GM12878 (cell line): ENCODE data around the gene PNPLA8. TPM values are rescaled to one million over a fixed set of nuclear protein-coding genes. Genes with fewer than 3 reads are reported as not detected.

Experiments
- ATAC-seq: fragments of 200-7000 bp; cut with Tn5 transposase; 3 replicates; pipeline ENCODE4 v1.9.1; 2020; ENCODE audit warnings: mild to moderate bottlenecking, moderate library complexity
- BruUV-seq: library from RNA; stranded (reverse); fragments of 400-500 nt; replicated peaks from 2 replicates; lab custom pipeline; 2021; lab: Mats Ljungman, UMichigan
- CTCF ChIA-PET: fragments of 300-600 bp; sonication (Branson Sonifier 250); formaldehyde crosslinking; extraction: SDS; loops from one replicate; lab custom pipeline; 2021; ENCODE audit warnings: inconsistent platforms; lab: Yijun Ruan, JAX
- POLR2A ChIA-PET: fragments of 350-600 bp; formaldehyde crosslinking; extraction: SDS; loops from one replicate; lab custom pipeline; 2021; ENCODE audit warnings: inconsistent platforms; lab: Charles Lee
- RAD21 ChIA-PET: fragments of 300-600 bp; sonication (Branson Sonifier 250); formaldehyde crosslinking; loops from one replicate; lab custom pipeline; 2023; ENCODE audit warnings: antibody characterized with exemption; ENCODE audit not compliant: unreplicated experiment; lab: Charles Lee
- SMC1A ChIA-PET: fragments of 300-600 bp; sonication (Branson Sonifier 250); formaldehyde crosslinking; loops from one replicate; lab custom pipeline; 2023; ENCODE audit not compliant: unreplicated experiment, uncharacterized antibody; lab: Charles Lee
- DNase-seq: peaks from one replicate; pipeline ENCODE4 v3.0.0-alpha.2; 2011; ENCODE audit warnings: low read depth, low spot score
- FAIRE-seq: peaks from 3 replicates; lab custom pipeline; 2011; peaks lifted over from hg19 to GRCh38; lab: Jason Lieb, UNC
- H2AFZ ChIP-seq: 2 replicates; pipeline ENCODE4 v1.6.0; 2011; ENCODE audit warnings: low read depth, low read length, control low read depth; ENCODE audit not compliant: control insufficient read depth
- H3K27ac ChIP-seq: 2 replicates; pipeline ENCODE4 v1.5.1; 2011; ENCODE audit warnings: control low read depth; ENCODE audit not compliant: control insufficient read depth, insufficient read depth
- H3K27me3 ChIP-seq, 2 experiments: replicated peaks in 1 of 2; 2 replicates each; pipeline versions ENCODE4 v1.6.0 to v1.6.1; 2011; ENCODE audit warnings: low read length in 1 of 2; ENCODE audit not compliant: control insufficient read depth in 2 of 2, insufficient read depth in 2 of 2
- H3K36me3 ChIP-seq, 2 experiments: 2 replicates each; pipeline ENCODE4 v1.5.1; 2011; ENCODE audit warnings: low read length in 1 of 2; ENCODE audit not compliant: control insufficient read depth in 2 of 2, insufficient read depth in 2 of 2
- H3K4me1 ChIP-seq: 2 replicates; pipeline ENCODE4 v1.6.1; 2011; ENCODE audit warnings: mild to moderate bottlenecking, low read length, moderate library complexity, mixed read lengths; ENCODE audit not compliant: control insufficient read depth, insufficient read depth
- H3K4me2 ChIP-seq: 2 replicates; pipeline ENCODE4 v1.6.0; 2011; ENCODE audit warnings: control low read depth; ENCODE audit not compliant: control insufficient read depth, insufficient read depth
- H3K4me3 ChIP-seq: fragments of 200-600 bp; sonication (generic); 2 replicates; pipeline ENCODE4 v1.5.1; 2016
- H3K79me2 ChIP-seq: 2 replicates; pipeline ENCODE4 v1.6.0; 2011; ENCODE audit warnings: low read length; ENCODE audit not compliant: control insufficient read depth, insufficient read depth
- H3K9ac ChIP-seq: 2 replicates; pipeline ENCODE4 v1.8.0; 2011; ENCODE audit warnings: low read length, control low read depth, mixed read lengths; ENCODE audit not compliant: control insufficient read depth, insufficient read depth
- H3K9me3 ChIP-seq: replicated peaks from 3 replicates; pipeline ENCODE4 v1.5.1; 2011; ENCODE audit warnings: mild to moderate bottlenecking, low read length; ENCODE audit not compliant: control insufficient read depth, insufficient read depth
- H4K20me1 ChIP-seq: 2 replicates; pipeline ENCODE4 v1.6.0; 2011; ENCODE audit not compliant: control insufficient read depth, insufficient read depth
- EED ChIP-seq: sonication (generic); IDR thresholded peaks from 2 replicates; pipeline ENCODE4 v1.6.1; 2016; ENCODE audit warnings: antibody characterized with exemption, low read depth
- HSF1 ChIP-seq: fragments of 150-350 bp; IDR thresholded peaks from 2 replicates; pipeline ENCODE4 v1.6.1; 2014; ENCODE audit warnings: mild to moderate bottlenecking, low read depth, low read length
- IRF4 ChIP-seq: IDR thresholded peaks from 2 replicates; pipeline ENCODE4 v1.6.1; 2011; ENCODE audit warnings: low read depth, low read length
- MXI1 ChIP-seq: fragments of 150-350 bp; IDR thresholded peaks from 2 replicates; pipeline ENCODE4 v1.6.1; 2011; ENCODE audit warnings: low read depth, mild to moderate bottlenecking, inconsistent platforms, low read length, improper control_type of control experiment
- PKNOX1 ChIP-seq: fragments of 450-650 bp; IDR thresholded peaks from 2 replicates; pipeline ENCODE4 v1.6.1; 2016; ENCODE audit warnings: mild to moderate bottlenecking
- PRDM15 ChIP-seq: fragments of 450-650 bp; formaldehyde crosslinking; IDR thresholded peaks from 2 replicates; pipeline ENCODE4 v1.4.0; 2020; ENCODE audit warnings: mild to moderate bottlenecking, moderate library complexity
- RUNX3 ChIP-seq: IDR thresholded peaks from 2 replicates; pipeline ENCODE4 v1.6.1; 2012; ENCODE audit warnings: low read length, inconsistent platforms
- SMARCA5 ChIP-seq: fragments of 450-650 bp; IDR thresholded peaks from 2 replicates; pipeline ENCODE4 v1.6.1; 2017; ENCODE audit warnings: mild to moderate bottlenecking
- YY1 ChIP-seq: IDR thresholded peaks from 2 replicates; pipeline ENCODE4 v1.6.1; 2011; ENCODE audit warnings: low read depth, mild to moderate bottlenecking, low read length
- WGBS: methylation state at CpG from one replicate; pipeline ENCODE4 v1.1.6; 2016; ENCODE audit warnings: low lambda C conversion rate; ENCODE audit not compliant: insufficient replicate concordance, insufficient coverage; ENCODE audit errors: missing lambda C conversion rate; 5-methylcytosine and 5-hydroxymethylcytosine counted together
- in situ Hi-C: fragments of 300-500 bp; cut with MboI; formaldehyde crosslinking; loops from 9 replicates; pipeline ENCODE4 v1.14.3; 2018; ENCODE audit warnings: mixed read lengths
- intact Hi-C: fragments of 100-400 bp; cut with micrococcal nuclease; formaldehyde crosslinking; loops from one replicate; pipeline ENCODE4 v1.14.2; 2022; ENCODE audit not compliant: unreplicated experiment
- polyA plus RNA-seq, 11 experiments: library from polyadenylated mRNA; depleted of rRNA in 4 of 11; unstranded in 6 of 11; stranded (reverse) in 5 of 11; fragments of >200 nt; fragmentation: Nextera tagmentation in 4 of 11; fragmentation: Illumina TruSeq in 1 of 11; extraction: Ambion mirVana in 4 of 11; extraction: Trizol in 1 of 11; gene quantifications; 1 replicate in 1 of 11; 2 replicates in 10 of 11; pipeline versions ENCODE4 v1.2.1 to v1.2.3, GENCODE V29; 2011 to 2016; ENCODE audit warnings: inconsistent platforms in 2 of 11, missing spikeins in 2 of 11, low read depth in 1 of 11
- total RNA-seq, 4 experiments: library from RNA; depleted of rRNA in 3 of 4; stranded (reverse); fragments of >200 nt in 3 of 4; fragmentation: Illumina TruSeq in 1 of 4; extraction: Trizol in 1 of 4; gene quantifications; 2 replicates each; pipeline versions ENCODE4 v1.2.1 to v1.2.3, GENCODE V29; 2013 to 2021

PNPLA8 gene
- total and polyA plus RNA-seq, 10 of the 15 experiments (the other 5 are each of a cell fraction or from before 2014, with no cell fraction given), result 8.0 to 16.3 (median 12.2) TPM

GRCh38 chr7:108572480-108572879 lies 46.5 kb upstream of the PNPLA8 start:
- Histone ChIP-seq H4K20me1 (no peaks in the 10 kb centered on the region), H3K4me3 (no peak overlapping the region), H3K27me3 (no peaks in the 10 kb centered on the region), H3K36me3 (peaks cover 0 to 3% of the 10 kb centered on the region in 2 experiments; a peak in 1 of 4 replicates), H3K79me2 (peaks cover 55% of the 10 kb centered on the region), H3K9ac (no peak overlapping the region), H3K4me2 (peak overlapping the region; percentile 77; the same call in 1 of the 2 replicates), H3K4me1 (no peaks in the 10 kb centered on the region), H2AFZ (no peak overlapping the region), H3K9me3 (no peaks in the 10 kb centered on the region), H3K27ac (no peak overlapping the region)
- intact Hi-C loops (no loop called here), in situ Hi-C loops (no loop called here)
- CTCF ChIA-PET, result interaction anchor here (0.5 to 1.3 kb wide), 2 partner anchors 21 to 32 kb away, joined by 3 to 5 read pairs; no protein-coding TSS in a partner anchor
- RAD21 ChIA-PET, result interaction anchor here (0.9 kb wide), 1 partner anchor 25 kb away, joined by 3 read pairs; no protein-coding TSS in a partner anchor
- DNase-seq (no peak), FAIRE-seq (no peak), ATAC-seq (no peak)
- no TSS peak for BruUV-seq
- POLR2A ChIA-PET, result interaction anchor here (2.0 kb wide), 1 partner anchor 55 kb away, joined by 4 read pairs; no protein-coding TSS in a partner anchor
- SMC1A ChIA-PET, result interaction anchor here (1.0 to 1.3 kb wide), 2 partner anchors 47 to 389 kb away, joined by 3 to 4 read pairs; partner anchors contain the start of gene PNPLA8
- 100% methylated on average over 2 of the region's 2 CpGs for WGBS
- TF ChIP-seq SMARCA5, result no peak
- no peak for TF ChIP-seq PRDM15 (CRISPR knock-in tag)
- TF ChIP-seq EED, result no peak
- TF ChIP-seq RUNX3, result no peak
- no peak for TF ChIP-seq IRF4
- no peak for TF ChIP-seq PKNOX1
- TF ChIP-seq HSF1, result no peak
- TF ChIP-seq MXI1, result no peak
- no peak for TF ChIP-seq YY1
